Activated effector memory CD4-positive, alpha-beta T cell treated with Interleukin-2 at 50 U/mL for 16 hours (primary cell): ENCODE measurements around the gene ZNF775.

Experiments used
- DNase-seq: peaks from one replicate; pipeline ENCODE4 v3.0.0-alpha.2; 2020

Gene ZNF775

DNA sequence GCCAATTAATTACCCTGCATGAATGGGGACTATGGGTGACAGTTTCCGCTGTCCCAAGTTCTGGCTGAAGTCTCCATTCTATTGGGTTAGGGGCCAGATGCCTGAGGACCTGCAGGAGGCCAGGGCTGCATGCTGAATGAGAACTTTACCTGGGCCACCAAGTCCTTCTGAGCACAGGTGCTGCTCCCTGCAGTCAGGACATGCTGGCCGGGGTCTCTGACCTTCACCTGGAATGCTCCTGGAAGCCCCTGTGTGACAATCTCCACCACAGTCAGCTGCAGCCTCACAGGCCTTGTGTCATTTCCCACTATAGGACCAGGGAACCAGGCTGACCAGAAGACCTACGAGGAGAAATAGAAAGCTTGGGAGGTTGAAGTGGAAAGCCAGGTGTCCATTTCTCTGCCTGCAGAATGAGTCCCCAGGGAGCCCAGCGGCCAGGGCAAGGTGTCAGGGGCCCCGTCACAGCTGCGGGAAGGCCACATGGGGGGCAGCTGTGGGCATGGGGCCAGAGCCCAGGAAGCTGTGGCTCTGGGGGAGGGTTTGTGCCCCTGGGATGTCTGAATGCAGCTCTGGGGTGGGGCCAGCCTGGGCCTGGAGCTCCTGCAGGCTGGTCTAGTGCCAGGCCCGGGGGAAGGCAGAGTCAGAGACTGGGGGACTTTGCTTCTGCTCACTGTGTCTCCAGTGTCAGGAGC is 65.7 kb downstream of the ZNF775 start:
- DNase-seq, result no peak

- DNase-seq, result no peak
Measured at GRCh38 chr7:150446288-150446938, 67.3 kb downstream of the ZNF775 start.
